ENCODE measurements around the gene VWA1. TPM values are rescaled to one million over a fixed set of nuclear protein-coding genes. Genes with fewer than 3 reads are reported as not detected.

The VWA1 gene
- total RNA-seq, 1 donor from 2014 or later = 8.9 TPM

DNA sequence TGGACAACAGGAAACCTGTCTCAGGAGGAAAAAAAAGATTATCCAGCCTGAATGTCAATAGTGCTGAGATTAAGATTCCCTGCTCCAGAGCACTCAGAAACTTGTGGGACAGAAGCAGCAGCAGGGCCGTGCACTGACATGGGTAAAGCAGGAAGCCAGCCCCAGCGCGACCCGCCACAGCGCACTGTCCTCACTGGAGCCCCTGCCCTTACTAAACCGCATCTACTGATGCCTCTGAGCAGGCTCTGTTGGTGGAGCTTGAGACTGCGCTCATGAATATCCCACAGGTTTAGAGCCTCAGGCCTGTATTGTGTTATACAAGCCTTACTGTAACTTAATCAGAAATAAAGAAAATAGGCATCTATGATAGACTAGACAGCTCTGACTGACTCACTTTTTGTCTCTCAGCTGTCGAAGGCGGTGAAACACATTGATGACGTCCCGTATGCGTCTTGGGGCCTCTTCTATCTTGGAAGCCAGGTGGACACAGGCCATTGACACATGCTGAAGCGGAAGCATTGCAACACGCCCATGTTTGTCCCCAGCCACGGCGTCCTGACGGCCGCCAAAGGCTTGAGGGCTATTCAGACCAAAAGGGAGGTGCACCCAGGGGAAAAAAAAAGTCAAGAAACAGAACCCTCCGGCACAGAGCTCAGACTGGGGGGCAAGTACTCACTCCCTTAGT lies 37.5 kb upstream of the VWA1 start:
- H3K27me3 Mint-ChIP-seq (ENCODE audit: low read depth) = peaks cover 3% of the 10 kb centered on the region
- H3K4me1 Mint-ChIP-seq = peaks cover 29% of the 10 kb centered on the region
- H3K36me3 Mint-ChIP-seq (ENCODE audit: low read depth) = peaks cover 23% of the 10 kb centered on the region
- TF ChIP-seq, protein P1, sequence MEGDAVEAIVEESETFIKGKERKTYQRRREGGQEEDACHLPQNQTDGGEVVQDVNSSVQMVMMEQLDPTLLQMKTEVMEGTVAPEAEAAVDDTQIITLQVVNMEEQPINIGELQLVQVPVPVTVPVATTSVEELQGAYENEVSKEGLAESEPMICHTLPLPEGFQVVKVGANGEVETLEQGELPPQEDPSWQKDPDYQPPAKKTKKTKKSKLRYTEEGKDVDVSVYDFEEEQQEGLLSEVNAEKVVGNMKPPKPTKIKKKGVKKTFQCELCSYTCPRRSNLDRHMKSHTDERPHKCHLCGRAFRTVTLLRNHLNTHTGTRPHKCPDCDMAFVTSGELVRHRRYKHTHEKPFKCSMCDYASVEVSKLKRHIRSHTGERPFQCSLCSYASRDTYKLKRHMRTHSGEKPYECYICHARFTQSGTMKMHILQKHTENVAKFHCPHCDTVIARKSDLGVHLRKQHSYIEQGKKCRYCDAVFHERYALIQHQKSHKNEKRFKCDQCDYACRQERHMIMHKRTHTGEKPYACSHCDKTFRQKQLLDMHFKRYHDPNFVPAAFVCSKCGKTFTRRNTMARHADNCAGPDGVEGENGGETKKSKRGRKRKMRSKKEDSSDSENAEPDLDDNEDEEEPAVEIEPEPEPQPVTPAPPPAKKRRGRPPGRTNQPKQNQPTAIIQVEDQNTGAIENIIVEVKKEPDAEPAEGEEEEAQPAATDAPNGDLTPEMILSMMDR (conservative IDR thresholded peaks at IDR 0.05) = no peak
- H3K9me3 Mint-ChIP-seq = no peaks in the 10 kb centered on the region
- no peak for DNase-seq (ENCODE audit: low read depth, low spot score)
- peak overlapping the region; percentile 89 for H3K27ac Mint-ChIP-seq (ENCODE audit: unreplicated experiment)
- peak overlapping the region; percentile 98 for H3K4me3 Mint-ChIP-seq

- Mint-ChIP-seq H3K9me3 (no peaks in the 10 kb centered on the region), H3K27ac (ENCODE audit: unreplicated experiment) (no peak overlapping the region), H3K27me3 (ENCODE audit: low read depth) (peaks cover 3% of the 10 kb centered on the region), H3K4me3 (peak overlapping the region; percentile 98), H3K4me1 (peaks cover 33% of the 10 kb centered on the region), H3K36me3 (ENCODE audit: low read depth) (peaks cover 23% of the 10 kb centered on the region)
- TF ChIP-seq, protein P1 (conservative IDR thresholded peaks at IDR 0.05) = no peak
- DNase-seq (ENCODE audit: low read depth, low spot score) = no peak
Measured at GRCh38 chr1:1398677-1399186, 36.8 kb upstream of the VWA1 start.

DNA sequence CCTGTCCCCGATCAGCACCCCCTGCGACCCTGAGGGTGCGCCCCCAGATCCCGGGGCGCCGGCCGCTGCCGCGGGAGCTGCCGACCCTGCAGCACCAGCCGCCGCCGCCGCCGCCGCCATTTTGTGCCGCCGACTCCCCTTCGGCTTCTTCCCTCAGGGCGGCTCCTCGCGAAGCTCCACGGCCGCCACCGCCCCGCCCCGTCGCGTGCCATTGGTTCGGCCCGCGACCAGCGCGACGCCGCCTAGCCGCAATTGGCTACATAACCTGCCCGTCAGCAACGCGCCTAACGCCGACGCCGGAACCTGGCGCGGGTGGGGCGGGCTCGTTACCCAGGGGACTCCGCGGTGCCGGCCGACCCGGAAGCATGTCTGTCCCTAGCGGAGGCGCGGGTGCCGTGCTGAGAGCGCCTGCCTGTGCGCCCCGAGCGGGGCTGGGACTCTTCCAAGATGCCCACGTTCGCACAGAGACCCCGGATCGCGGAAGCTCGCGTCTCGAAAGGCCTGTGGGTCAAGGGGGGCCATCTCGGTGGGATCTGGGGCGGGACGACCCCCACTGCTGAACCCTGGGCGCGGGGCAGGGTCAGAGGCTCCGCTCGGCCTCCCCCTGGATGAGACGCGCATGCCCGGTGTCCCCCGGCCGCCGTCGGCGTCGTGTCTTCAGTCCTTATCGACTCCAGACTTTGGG lies 36.2 kb upstream of the VWA1 start, which contains the start of gene CCNL2:
Gene CCNL2 (minus strand): TSS at position 149 of the 685 bp plus-strand sequence. CDS start 29 bp downstream, at position 120.
- TF ChIP-seq, protein P1 (conservative IDR thresholded peaks at IDR 0.05) = peak; percentile 67
- Mint-ChIP-seq H3K27ac (ENCODE audit: unreplicated experiment) (peak within 1 kb of the TSS; percentile 89), H3K36me3 (ENCODE audit: low read depth) (peaks cover 24% of the 10 kb centered on the region), H3K4me3 (peak within 1 kb of the TSS; percentile 98), H3K4me1 (peaks cover 33% of the 10 kb centered on the region), H3K9me3 (no peaks in the 10 kb centered on the region), H3K27me3 (ENCODE audit: low read depth) (peaks cover 3% of the 10 kb centered on the region)
- DNase-seq (ENCODE audit: low read depth, low spot score) = peak; percentile 98

- peaks cover 33% of the 10 kb centered on the region for H3K4me1 Mint-ChIP-seq
- DNase-seq (ENCODE audit: low read depth, low spot score) = peak; percentile 14
- H3K27ac Mint-ChIP-seq (ENCODE audit: unreplicated experiment) = peak overlapping the region; percentile 27
- peak overlapping the region; percentile 94 for H3K4me3 Mint-ChIP-seq
- no peaks in the 10 kb centered on the region for H3K9me3 Mint-ChIP-seq
- peaks cover 3% of the 10 kb centered on the region for H3K27me3 Mint-ChIP-seq (ENCODE audit: low read depth)
- TF ChIP-seq, protein P1 (conservative IDR thresholded peaks at IDR 0.05) = no peak
- peaks cover 24% of the 10 kb centered on the region for H3K36me3 Mint-ChIP-seq (ENCODE audit: low read depth)
Measured at GRCh38 chr1:1399872-1400575, 35.5 kb upstream of the VWA1 start.

All from neural crest cell (in vitro differentiated cells).